Ovary (tissue), 9 donors: ENCODE measurements around the gene CERS6. TPM values are rescaled to one million over a fixed set of nuclear protein-coding genes. Genes with fewer than 3 reads are reported as not detected.

Experiments
- DNase-seq, 5 donors: peaks; one replicate each; pipeline ENCODE4 v3.0.0-alpha.2; 2019 to 2020
- H3K27ac ChIP-seq, 2 donors: fragments of 200-600 bp; one replicate each; pipeline versions ENCODE4 v1.5.1 to v1.8.0; 2019 to 2022
- H3K27me3 ChIP-seq: fragments of 200-600 bp; one replicate; pipeline ENCODE4 v1.8.0; 2022
- H3K36me3 ChIP-seq: fragments of 200-600 bp; sonication (generic); one replicate; pipeline ENCODE4 v1.5.1; 2019
- H3K4me1 ChIP-seq: one replicate; pipeline ENCODE4 v1.8.1; 2013; ENCODE audit warnings: mild to moderate bottlenecking, moderate library complexity; ENCODE audit not compliant: insufficient read depth
- H3K4me3 ChIP-seq: fragments of 200-600 bp; sonication (generic); one replicate; pipeline ENCODE4 v1.5.1; 2017
- H3K9me3 ChIP-seq, 2 donors: fragments of 200-600 bp in 1 of 2; sonication (generic) in 1 of 2; one replicate each; pipeline versions ENCODE4 v1.5.1 to v1.8.1; 2013 to 2019; ENCODE audit warnings: mild to moderate bottlenecking in 1 of 2, moderate library complexity in 1 of 2
- CTCF ChIP-seq, 3 donors: fragments of 450-650 bp in 2 of 3; fragments of 200-600 bp in 1 of 3; IDR thresholded peaks; one replicate each; pipeline versions ENCODE4 v1.5.1 to v1.8.0; 2016 to 2022; ENCODE audit warnings: antibody characterized with exemption in 3 of 3, mild to moderate bottlenecking in 1 of 3
- EP300 ChIP-seq: sonication (generic); formaldehyde crosslinking; IDR thresholded peaks from one replicate; pipeline ENCODE4 v1.6.1; 2017; ENCODE audit warnings: antibody characterized with exemption
- POLR2A ChIP-seq: fragments of 450-650 bp; IDR thresholded peaks from one replicate; pipeline ENCODE4 v1.6.1; 2017; ENCODE audit warnings: antibody characterized with exemption, mild to moderate bottlenecking, moderate library complexity
- WGBS, 3 donors: extraction: QIAGEN DNeasy Blood & Tissue Kit in 1 of 3; methylation state at CpG; one replicate each; pipeline versions ENCODE4 v1.1.5 to v1.1.7; 2013 to 2017; 5-methylcytosine and 5-hydroxymethylcytosine counted together
- intact Hi-C, 4 donors: fragments of 100-400 bp; cut with DNase I; formaldehyde crosslinking; loops; one replicate each; pipeline versions ENCODE4 v1.11.0 to v1.15.1; 2022 to 2023
- polyA plus RNA-seq, 2 donors: library from polyadenylated mRNA; stranded (reverse); fragments of 200-250 nt in 1 of 2; fragments of 350-450 nt in 1 of 2; fragmentation: Illumina TruSeq in 1 of 2; extraction: RNeasy Lipid Tissue Mini Kit (QIAGEN cat#74804) in 1 of 2; gene quantifications; one replicate each; pipeline ENCODE4 v1.2.3, GENCODE V29; 2013 to 2014
- total RNA-seq, 7 donors: library from RNA; depleted of rRNA in 2 of 7; stranded (reverse); fragments of >200 nt in 2 of 7; fragmentation: NEBNext Ultra II Directional in 3 of 7; extraction: Animal tissue kit (Norgen Biotek cat#: 25700) in 3 of 7; gene quantifications; one replicate each; pipeline versions ENCODE4 v1.1.0 to v1.2.4, GENCODE V29; 2016 to 2023
- donor health status: DM: no; HTN: no; CAD: no; lungs with moderate emphysema.
- donor health status: DM: no; HTN: no; CAD: no.
- donor health status: Bipolar disorder and iron deficiency.
- donor health status: DM: yes; HTN: yes; CAD: no.
- donor health status: DM: no; HTN: no; CAD: no.
- donor health status: DM: yes; HTN: yes; CAD: no.

CERS6 gene
- total and polyA plus RNA-seq, 9 donors: 11.5 to 30.8 (median 24.9) TPM

GRCh38 chr2:168732506-168732905, 276.4 kb downstream of the CERS6 start:
- DNase-seq: no peak
- no peak overlapping the region for H3K27ac ChIP-seq
- H3K4me1 ChIP-seq: no peaks in the 10 kb centered on the region
- H3K36me3 ChIP-seq: no peaks in the 10 kb centered on the region
- no peak for TF ChIP-seq POLR2A
- no peak for TF ChIP-seq EP300
- no peak for TF ChIP-seq CTCF (IDR thresholded peaks at IDR 0.05)
- H3K27me3 ChIP-seq: no peaks in the 10 kb centered on the region
- no peaks in the 10 kb centered on the region for H3K9me3 ChIP-seq
- no peak overlapping the region for H3K4me3 ChIP-seq
- intact Hi-C loops: no loop called here

GRCh38 chr2:168734199-168734760, 278.2 kb downstream of the CERS6 start:
- no peaks in the 10 kb centered on the region for H3K9me3 ChIP-seq
- WGBS, 3 donors: 80 to 88% (median 83%) methylated on average over 6 of the region's 6 CpGs
- H3K36me3 ChIP-seq: no peaks in the 10 kb centered on the region
- H3K4me3 ChIP-seq: no peak overlapping the region
- no peak for DNase-seq
- TF ChIP-seq EP300 (no peak), POLR2A (no peak)
- no peaks in the 10 kb centered on the region for H3K4me1 ChIP-seq
- intact Hi-C loops: no loop called here
- H3K27me3 ChIP-seq: no peaks in the 10 kb centered on the region
- no peak overlapping the region for H3K27ac ChIP-seq

DNA sequence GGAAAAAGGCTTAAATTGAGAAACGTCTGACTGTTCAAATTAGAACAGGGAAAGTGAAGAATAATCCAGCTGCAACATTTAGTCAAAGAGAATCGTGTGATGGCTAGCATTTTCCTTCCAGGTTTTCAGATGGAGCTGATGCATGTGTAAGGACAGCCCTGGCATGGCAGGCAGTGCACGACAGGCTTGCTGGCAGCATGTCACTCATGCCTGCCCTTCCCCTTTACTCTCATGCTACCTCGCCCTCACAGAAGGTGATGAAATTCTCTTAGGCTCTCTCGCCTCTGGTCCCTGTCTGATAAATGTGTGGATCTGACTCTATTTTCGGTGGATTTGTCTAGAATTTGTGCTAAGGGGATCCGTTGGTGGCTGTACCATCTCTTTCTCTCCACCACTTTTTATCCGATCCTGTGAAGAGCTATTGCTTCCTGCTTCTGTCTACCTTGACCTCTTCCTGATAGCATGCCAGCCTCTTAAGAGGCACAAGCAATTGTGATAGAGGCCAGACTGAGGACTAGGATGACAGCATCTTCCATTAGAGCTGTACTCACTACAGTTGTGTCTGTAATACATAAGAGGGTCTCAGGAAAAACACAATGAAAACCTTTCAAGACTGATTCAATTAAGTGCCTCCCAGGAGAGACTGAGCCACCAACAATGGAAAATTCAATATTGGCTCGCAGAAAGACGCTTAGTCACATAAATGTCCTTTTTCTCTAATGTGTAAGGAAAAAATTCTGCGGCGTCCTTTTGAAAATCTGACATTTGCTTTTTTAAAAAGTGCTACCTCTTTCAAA, 280.8 kb downstream of the CERS6 start:
- H3K36me3 ChIP-seq: no peaks in the 10 kb centered on the region
- H3K27ac ChIP-seq: no peak overlapping the region
- DNase-seq: no peak
- no peaks in the 10 kb centered on the region for H3K4me1 ChIP-seq
- intact Hi-C loops: no loop called here
- H3K9me3 ChIP-seq: no peaks in the 10 kb centered on the region
- H3K4me3 ChIP-seq: no peak overlapping the region
- WGBS, 3 donors: 91 to 93% (median 93%) methylated on average over 12 of the region's 12 CpGs
- no peaks in the 10 kb centered on the region for H3K27me3 ChIP-seq
- TF ChIP-seq EP300: no peak
- no peak for TF ChIP-seq CTCF (IDR thresholded peaks at IDR 0.05)
- TF ChIP-seq POLR2A: no peak

DNA sequence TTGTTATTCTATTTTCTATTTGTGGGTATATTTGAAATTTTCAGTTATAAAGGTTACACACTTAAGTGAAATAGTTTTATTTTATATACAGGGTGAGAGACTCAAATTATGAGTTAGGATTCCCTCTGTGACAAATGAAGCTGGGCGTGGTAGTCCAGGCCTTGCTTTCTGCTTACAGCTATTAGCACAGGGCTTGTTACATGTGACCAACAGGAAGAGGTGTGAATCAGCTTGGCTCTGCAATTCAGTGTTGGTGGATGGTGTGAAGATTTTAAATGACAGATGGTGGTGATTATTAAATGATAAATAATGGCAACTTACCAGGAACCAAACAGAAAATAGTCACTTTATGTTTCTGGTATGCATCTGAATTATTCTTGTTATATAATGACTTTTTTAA, 282.0 kb downstream of the CERS6 start:
- TF ChIP-seq POLR2A: no peak
- TF ChIP-seq EP300: no peak
- no peak for TF ChIP-seq CTCF (IDR thresholded peaks at IDR 0.05)
- WGBS, 3 donors: 93 to 97% (median 94%) methylated on average over 1 of the region's 1 CpG
- H3K9me3 ChIP-seq: no peaks in the 10 kb centered on the region
- H3K4me3 ChIP-seq: no peak overlapping the region
- intact Hi-C loops: no loop called here
- H3K4me1 ChIP-seq: peaks cover 1% of the 10 kb centered on the region
- DNase-seq: no peak
- H3K27ac ChIP-seq: no peak overlapping the region
- H3K36me3 ChIP-seq: no peaks in the 10 kb centered on the region
- H3K27me3 ChIP-seq: no peaks in the 10 kb centered on the region

DNA sequence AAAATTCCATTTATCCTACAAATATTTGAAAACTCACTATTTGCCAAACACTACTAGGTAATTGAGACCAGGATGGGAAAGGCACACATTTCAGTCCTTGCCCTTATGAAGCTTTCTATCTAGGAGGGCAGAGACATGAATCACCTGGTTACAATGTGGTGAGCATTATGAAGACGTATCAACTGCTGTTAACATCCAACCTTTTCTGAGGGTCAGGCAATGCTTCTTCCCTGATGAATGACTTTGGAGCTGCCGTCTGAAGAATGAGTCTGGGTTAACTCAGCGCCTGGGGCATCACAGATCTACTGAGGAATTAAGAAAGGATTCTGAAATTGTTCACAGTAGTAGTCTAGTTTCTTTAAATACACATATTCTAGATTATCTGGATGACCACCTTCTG, 284.3 kb downstream of the CERS6 start:
- Histone ChIP-seq H3K4me3 (no peak overlapping the region), H3K4me1 (peaks cover 1% of the 10 kb centered on the region), H3K27me3 (no peaks in the 10 kb centered on the region), H3K36me3 (no peaks in the 10 kb centered on the region), H3K9me3 (no peaks in the 10 kb centered on the region), H3K27ac (no peak overlapping the region)
- intact Hi-C loops: no loop called here
- WGBS, 3 donors: 80 to 93% (median 87%) methylated on average over 3 of the region's 3 CpGs
- TF ChIP-seq CTCF (IDR thresholded peaks at IDR 0.05) (no peak), EP300 (no peak), POLR2A (no peak)
- DNase-seq: no peak
